ENCODE measurements around the gene YOD1. TPM values are rescaled to one million over a fixed set of nuclear protein-coding genes. Genes with fewer than 3 reads are reported as not detected.

The YOD1 gene
- total and polyA plus RNA-seq, 2 of the 13 experiments (the other 11 are each of a cell fraction or from before 2014, with no cell fraction given), result 3.4 to 9.1 TPM

- no peak for TF ChIP-seq HNRNPUL1 (IDR thresholded peaks at IDR 0.05; ENCODE audit: low read depth, low read length)
- peak; percentile 96 for TF ChIP-seq AHDC1 (CRISPR knock-in tag; IDR thresholded peaks at IDR 0.05; ENCODE audit: borderline replicate concordance)
- 0 out of 2 replicates have a peak, but pooled peaks have one; percentile 60 for TF ChIP-seq ZBTB25 (CRISPR knock-in tag; IDR thresholded peaks at IDR 0.05)
- peak; percentile 75 for TF ChIP-seq ZMYM4 (CRISPR knock-in tag; IDR thresholded peaks at IDR 0.05)
- peak; percentile 82 for TF ChIP-seq CREM (IDR thresholded peaks at IDR 0.05)
- no peak for TF ChIP-seq CREM (CRISPR knock-in tag; IDR thresholded peaks at IDR 0.05)
- TF ChIP-seq TRIM22 (IDR thresholded peaks at IDR 0.05), result no peak
- no peak for TF ChIP-seq CC2D1A (CRISPR knock-in tag; IDR thresholded peaks at IDR 0.05)
- peak; percentile 86 for TF ChIP-seq RXRB (CRISPR knock-in tag; IDR thresholded peaks at IDR 0.05; ENCODE audit: borderline replicate concordance)
- TF ChIP-seq HNF4G (IDR thresholded peaks at IDR 0.05; ENCODE audit: borderline replicate concordance, low read depth, low read length), result peak; percentile 77; the same call in 1 of the 2 replicates
- peak; percentile 79; the same call in 1 of the 2 replicates for TF ChIP-seq HNF4G (CRISPR knock-in tag; IDR thresholded peaks at IDR 0.05; ENCODE audit: borderline replicate concordance, low read depth)
- TF ChIP-seq PHF21A (CRISPR knock-in tag; IDR thresholded peaks at IDR 0.05), result peak; percentile 76; the same call in 1 of the 2 replicates
- TF ChIP-seq YEATS4 (CRISPR knock-in tag; IDR thresholded peaks at IDR 0.05; ENCODE audit: borderline replicate concordance), result peak; percentile 67; the same call in 1 of the 2 replicates
- peak; percentile 86; the same call in 1 of the 2 replicates for TF ChIP-seq ZKSCAN8 (CRISPR knock-in tag; IDR thresholded peaks at IDR 0.05; ENCODE audit: borderline replicate concordance)
- TF ChIP-seq HDAC6 (IDR thresholded peaks at IDR 0.05; ENCODE audit: low read depth, low read length), result no peak
- TF ChIP-seq NFIB (CRISPR knock-in tag; IDR thresholded peaks at IDR 0.05; ENCODE audit: borderline replicate concordance), result no peak
- 0 out of 2 replicates have a peak, but pooled peaks have one; percentile 31 for TF ChIP-seq ZNF350 (CRISPR knock-in tag; IDR thresholded peaks at IDR 0.05; ENCODE audit: borderline replicate concordance, low read depth)
- no peak for TF ChIP-seq IRF1 (CRISPR knock-in tag; IDR thresholded peaks at IDR 0.05; ENCODE audit: low read depth)
- TF ChIP-seq SAP130 (CRISPR knock-in tag; IDR thresholded peaks at IDR 0.05; ENCODE audit: low read depth), result peak; percentile 95
- TF ChIP-seq ETV6 (CRISPR knock-in tag; conservative IDR thresholded peaks at IDR 0.05), result peak; percentile 70; the same call in 1 of the 2 replicates
Measured at GRCh38 chr1:207088701-207089626, 38.0 kb upstream of the YOD1 start, which contains the start of gene C4BPB (continued).
